Measurements from ENCODE around the gene DCLK1.
"Not testable (repeated sequence)": the region's sequence is repeated elsewhere in the genome, so short reads cannot be mapped to it uniquely, and the experiment has no call there.

The DCLK1 gene

DNA sequence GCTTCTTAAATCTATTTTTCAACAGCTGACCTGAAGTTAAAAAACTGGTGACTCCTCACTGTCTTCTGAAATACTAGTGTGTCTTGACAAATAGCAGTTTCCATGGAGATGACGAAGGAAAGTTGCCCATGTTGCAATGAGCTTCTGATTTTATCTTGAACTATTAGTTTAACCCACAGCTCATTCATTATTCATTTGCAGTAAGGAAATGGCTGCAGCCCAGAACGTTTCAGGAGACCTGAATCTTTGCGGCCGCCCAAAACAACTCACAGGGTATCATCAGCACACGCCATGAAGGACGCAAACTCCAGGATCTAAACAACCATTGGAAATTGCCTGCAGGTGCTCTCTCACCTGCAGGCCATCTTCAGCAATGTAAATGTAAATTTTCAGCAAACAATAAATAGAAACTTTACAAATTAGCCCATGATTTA, 142.5 kb downstream of the DCLK1 start:
- DNase-seq (ENCODE audit: low spot score): no peak
- Histone ChIP-seq H3K27ac (ENCODE audit: poor library complexity, severe bottlenecking) (no peak overlapping the region), H3K4me3 (ENCODE audit: severe bottlenecking) (no peak overlapping the region), H3K4me1 (ENCODE audit: insufficient read depth, poor library complexity, severe bottlenecking) (peaks cover 3% of the 10 kb centered on the region), H3K27me3 (ENCODE audit: insufficient read depth, poor library complexity, severe bottlenecking) (no peaks in the 10 kb centered on the region), H3K9me3 (ENCODE audit: severe bottlenecking) (no peaks in the 10 kb centered on the region), H3K36me3 (ENCODE audit: low read depth) (no peaks in the 10 kb centered on the region)
- no peak for ATAC-seq (ENCODE audit: low read depth)
- TF ChIP-seq, protein P1, sequence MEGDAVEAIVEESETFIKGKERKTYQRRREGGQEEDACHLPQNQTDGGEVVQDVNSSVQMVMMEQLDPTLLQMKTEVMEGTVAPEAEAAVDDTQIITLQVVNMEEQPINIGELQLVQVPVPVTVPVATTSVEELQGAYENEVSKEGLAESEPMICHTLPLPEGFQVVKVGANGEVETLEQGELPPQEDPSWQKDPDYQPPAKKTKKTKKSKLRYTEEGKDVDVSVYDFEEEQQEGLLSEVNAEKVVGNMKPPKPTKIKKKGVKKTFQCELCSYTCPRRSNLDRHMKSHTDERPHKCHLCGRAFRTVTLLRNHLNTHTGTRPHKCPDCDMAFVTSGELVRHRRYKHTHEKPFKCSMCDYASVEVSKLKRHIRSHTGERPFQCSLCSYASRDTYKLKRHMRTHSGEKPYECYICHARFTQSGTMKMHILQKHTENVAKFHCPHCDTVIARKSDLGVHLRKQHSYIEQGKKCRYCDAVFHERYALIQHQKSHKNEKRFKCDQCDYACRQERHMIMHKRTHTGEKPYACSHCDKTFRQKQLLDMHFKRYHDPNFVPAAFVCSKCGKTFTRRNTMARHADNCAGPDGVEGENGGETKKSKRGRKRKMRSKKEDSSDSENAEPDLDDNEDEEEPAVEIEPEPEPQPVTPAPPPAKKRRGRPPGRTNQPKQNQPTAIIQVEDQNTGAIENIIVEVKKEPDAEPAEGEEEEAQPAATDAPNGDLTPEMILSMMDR (IDR thresholded peaks at IDR 0.05; ENCODE audit: poor library complexity, severe bottlenecking): no peak

DNA sequence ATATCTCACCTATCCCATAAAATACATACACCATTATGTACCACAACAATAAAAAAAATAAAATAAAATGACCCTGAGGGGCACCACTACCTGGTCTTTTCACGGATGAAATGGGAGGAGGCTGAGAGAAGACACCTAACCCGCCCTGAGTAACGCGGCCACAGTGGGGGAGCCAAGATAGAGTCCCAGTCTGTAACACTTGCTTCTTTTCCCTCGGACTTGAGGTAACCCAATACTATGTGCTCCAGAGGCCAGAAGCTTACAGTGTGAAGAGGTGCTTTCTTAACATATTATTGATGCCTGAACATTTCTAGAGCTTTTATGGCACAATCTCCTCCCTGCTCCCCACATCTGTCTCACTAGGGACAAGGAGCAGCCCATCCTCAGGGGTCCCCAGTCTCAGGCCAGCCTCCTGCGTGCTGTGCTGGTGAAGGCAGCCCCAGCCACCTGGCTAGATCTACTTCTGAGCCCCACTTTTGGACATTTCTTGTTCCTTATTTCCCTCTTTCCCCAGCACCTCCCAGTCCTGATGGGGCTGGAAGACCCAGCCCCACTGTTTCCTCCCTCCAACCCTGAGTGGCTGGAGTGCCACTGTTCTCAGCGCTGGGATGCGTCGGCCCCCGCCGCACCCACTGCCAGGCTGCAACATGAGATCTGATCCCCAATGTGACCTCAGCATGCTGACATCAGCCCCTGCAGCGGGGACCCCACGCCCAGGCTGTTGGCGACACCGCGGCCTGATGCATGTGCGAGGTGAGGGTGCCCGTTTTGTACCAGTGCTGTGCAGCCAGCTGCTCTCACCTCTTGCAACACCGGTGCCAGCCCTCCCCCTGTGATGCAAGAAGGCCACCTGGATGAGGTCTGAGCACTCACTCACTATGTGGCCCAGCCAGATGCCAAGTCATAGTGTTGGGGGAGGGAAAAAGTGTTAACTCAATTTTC, 143.3 kb downstream of the DCLK1 start:
- H3K36me3 ChIP-seq (ENCODE audit: low read depth): no peaks in the 10 kb centered on the region
- H3K27me3 ChIP-seq (ENCODE audit: insufficient read depth, poor library complexity, severe bottlenecking): no peaks in the 10 kb centered on the region
- H3K4me1 ChIP-seq (ENCODE audit: insufficient read depth, poor library complexity, severe bottlenecking): no peaks in the 10 kb centered on the region
- TF ChIP-seq, protein P1 (IDR thresholded peaks at IDR 0.05; ENCODE audit: poor library complexity, severe bottlenecking): no peak
- ATAC-seq (ENCODE audit: low read depth): 0 out of 3 replicates have a peak, but pooled peaks have one; percentile 46
- no peak overlapping the region for H3K27ac ChIP-seq (ENCODE audit: poor library complexity, severe bottlenecking)
- H3K9me3 ChIP-seq (ENCODE audit: severe bottlenecking): no peaks in the 10 kb centered on the region
- peak; percentile 51 for DNase-seq (ENCODE audit: low spot score)
- H3K4me3 ChIP-seq (ENCODE audit: severe bottlenecking): no peak overlapping the region

DNA sequence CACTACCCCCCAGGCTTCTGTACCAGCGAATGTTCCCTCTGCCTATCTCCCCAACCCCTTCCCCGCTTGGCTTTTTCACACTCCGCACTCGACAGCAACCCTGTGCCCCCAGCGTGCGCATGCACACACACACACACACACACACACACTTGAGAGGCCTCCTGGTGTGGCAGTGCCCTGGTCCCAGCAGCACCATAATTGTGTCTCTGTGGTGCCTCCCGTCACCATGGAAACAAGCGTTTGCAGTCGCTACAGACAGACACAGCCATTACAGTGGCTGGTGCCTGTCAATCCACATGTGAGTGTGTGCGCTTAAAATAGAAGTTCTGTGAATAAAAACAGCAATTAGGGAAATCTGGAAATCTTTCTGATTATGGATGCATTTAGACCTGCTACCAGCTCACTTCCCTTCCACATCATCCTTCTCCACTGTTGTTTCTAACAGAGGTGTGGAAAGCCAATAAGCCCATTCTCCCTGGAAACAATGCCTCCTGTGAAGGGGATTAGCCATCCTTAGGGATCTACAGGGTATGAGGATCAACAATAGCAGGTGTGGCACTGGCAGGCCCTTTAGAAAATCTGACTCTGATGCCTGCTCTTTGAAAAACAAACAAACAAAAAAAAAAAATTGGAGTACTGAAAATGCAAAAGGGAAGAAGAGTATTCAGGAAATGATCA, 146.3 kb downstream of the DCLK1 start:
- TF ChIP-seq, protein P1 (IDR thresholded peaks at IDR 0.05; ENCODE audit: poor library complexity, severe bottlenecking): no peak
- no peaks in the 10 kb centered on the region for H3K27me3 ChIP-seq (ENCODE audit: insufficient read depth, poor library complexity, severe bottlenecking)
- ATAC-seq (ENCODE audit: low read depth) (no peak), DNase-seq (ENCODE audit: low spot score) (no peak)
- H3K4me1 ChIP-seq (ENCODE audit: insufficient read depth, poor library complexity, severe bottlenecking): no peaks in the 10 kb centered on the region
- H3K27ac ChIP-seq (ENCODE audit: poor library complexity, severe bottlenecking): no peak overlapping the region
- H3K4me3 ChIP-seq (ENCODE audit: severe bottlenecking): no peak overlapping the region
- no peaks in the 10 kb centered on the region for H3K9me3 ChIP-seq (ENCODE audit: severe bottlenecking)
- H3K36me3 ChIP-seq (ENCODE audit: low read depth): no peaks in the 10 kb centered on the region

DNA sequence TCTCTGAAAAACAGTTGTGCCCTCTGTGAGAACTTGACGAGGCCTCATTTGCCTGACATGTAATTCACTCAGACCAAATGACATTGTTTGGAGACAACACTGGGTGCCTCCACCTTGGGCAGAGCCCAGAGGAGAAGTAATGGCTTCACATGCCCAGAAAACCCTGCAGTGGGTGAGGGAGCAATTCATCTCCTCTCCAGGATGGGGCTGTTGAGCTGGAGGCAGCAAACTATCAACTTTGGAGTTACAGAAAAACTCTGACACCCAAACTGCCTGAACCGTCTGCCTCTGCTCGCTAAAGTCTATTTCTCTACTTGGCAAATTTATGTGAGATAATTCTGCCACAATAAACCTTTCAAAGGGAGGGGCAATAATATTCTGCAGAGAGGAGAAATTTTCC, 146.9 kb downstream of the DCLK1 start:
- no peak overlapping the region for H3K27ac ChIP-seq (ENCODE audit: poor library complexity, severe bottlenecking)
- H3K36me3 ChIP-seq (ENCODE audit: low read depth): no peaks in the 10 kb centered on the region
- no peaks in the 10 kb centered on the region for H3K27me3 ChIP-seq (ENCODE audit: insufficient read depth, poor library complexity, severe bottlenecking)
- H3K4me1 ChIP-seq (ENCODE audit: insufficient read depth, poor library complexity, severe bottlenecking): peaks cover under 1% of the 10 kb centered on the region
- H3K4me3 ChIP-seq (ENCODE audit: severe bottlenecking): no peak overlapping the region
- DNase-seq (ENCODE audit: low spot score) (no peak), ATAC-seq (ENCODE audit: low read depth) (no peak)
- TF ChIP-seq, protein P1 (IDR thresholded peaks at IDR 0.05; ENCODE audit: poor library complexity, severe bottlenecking): no peak
- no peaks in the 10 kb centered on the region for H3K9me3 ChIP-seq (ENCODE audit: severe bottlenecking)

DNA sequence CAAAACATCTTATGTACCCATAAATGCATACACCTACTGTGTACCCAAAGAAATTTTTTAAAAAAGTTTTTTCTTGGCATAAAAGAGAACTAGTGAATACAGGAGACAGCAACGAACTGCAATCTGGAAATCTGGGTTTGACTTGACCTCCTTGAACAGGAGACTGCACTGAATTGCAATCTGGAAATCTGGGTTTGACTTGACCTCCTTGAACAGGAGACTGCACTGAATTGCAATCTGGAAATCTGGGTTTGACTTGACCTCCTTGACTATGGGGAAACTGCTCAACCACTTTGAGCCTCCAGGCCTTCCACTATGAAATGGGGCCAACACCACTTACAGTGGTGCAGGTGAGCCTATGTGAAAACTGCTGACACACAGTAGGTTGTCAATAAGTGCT, 147.5 kb downstream of the DCLK1 start:
- DNase-seq (ENCODE audit: low spot score); H3K4me3 ChIP-seq (ENCODE audit: severe bottlenecking); ATAC-seq (ENCODE audit: low read depth): not testable (repeated sequence)

More for the DNA sequence above, 147.5 kb downstream of the DCLK1 start:
- H3K9me3 ChIP-seq (ENCODE audit: severe bottlenecking); H3K27ac ChIP-seq (ENCODE audit: poor library complexity, severe bottlenecking); H3K36me3 ChIP-seq (ENCODE audit: low read depth); H3K27me3 ChIP-seq (ENCODE audit: insufficient read depth, poor library complexity, severe bottlenecking); H3K4me1 ChIP-seq (ENCODE audit: insufficient read depth, poor library complexity, severe bottlenecking): not testable (repeated sequence)
